Activated CD4-positive, alpha-beta memory T cell treated with anti-CD3 and anti-CD28 coated beads for 36 hours (primary cell): ENCODE results near the gene GTPBP10. TPM values are rescaled to one million over a fixed set of nuclear protein-coding genes. Genes with fewer than 3 reads are reported as not detected.

Experiments used
- CTCF ChIA-PET: fragments of 350-600 bp; sonication (Branson Sonifier 250); formaldehyde crosslinking; loops from one replicate; lab custom pipeline; 2021; ENCODE audit warnings: antibody characterized with exemption, inconsistent platforms; lab: Charles Lee
- POLR2A ChIA-PET: fragments of 350-600 bp; sonication (Branson Sonifier 250); formaldehyde crosslinking; loops from one replicate; lab custom pipeline; 2021; ENCODE audit warnings: antibody characterized with exemption; lab: Charles Lee
- DNase-seq: peaks from one replicate; pipeline ENCODE4 v3.0.0-alpha.2; 2020
- H3K27ac Mint-ChIP-seq: one replicate; pipeline ENCODE4 v1.8.0; 2021; ENCODE audit warnings: mixed read lengths
- H3K27me3 Mint-ChIP-seq: one replicate; pipeline ENCODE4 v1.8.0; 2021; ENCODE audit warnings: mixed read lengths
- H3K36me3 Mint-ChIP-seq: one replicate; pipeline ENCODE4 v1.8.0; 2021; ENCODE audit warnings: mixed read lengths
- H3K4me1 Mint-ChIP-seq: one replicate; pipeline ENCODE4 v1.8.0; 2021; ENCODE audit warnings: low read depth, mixed read lengths
- H3K4me3 Mint-ChIP-seq: one replicate; pipeline ENCODE4 v1.8.0; 2021; ENCODE audit warnings: mild to moderate bottlenecking, mixed read lengths
- H3K9me3 Mint-ChIP-seq: one replicate; pipeline ENCODE4 v1.8.0; 2021; ENCODE audit warnings: mixed read lengths
- intact Hi-C: fragments of 100-400 bp; cut with micrococcal nuclease; formaldehyde crosslinking; loops from one replicate; pipeline ENCODE4 v1.15.1; 2023
- total RNA-seq, 2 experiments: library from RNA; stranded (reverse); gene quantifications; one replicate each; pipeline ENCODE4 v1.2.3, GENCODE V29; 2021

The GTPBP10 gene
- total RNA-seq, 2 experiments from 2014 or later = 32.9 to 33.2 TPM

GRCh38 chr7:90408142-90408541 lies 61.6 kb downstream of the GTPBP10 start:
- CTCF ChIA-PET = no interaction called here
- H3K27me3 Mint-ChIP-seq = no peaks in the 10 kb centered on the region
- H3K4me1 Mint-ChIP-seq = peaks cover 8% of the 10 kb centered on the region
- no peak overlapping the region for H3K4me3 Mint-ChIP-seq
- no peaks in the 10 kb centered on the region for H3K9me3 Mint-ChIP-seq
- peaks cover 9% of the 10 kb centered on the region for H3K36me3 Mint-ChIP-seq
- intact Hi-C loops = no loop called here
- DNase-seq = no peak
- H3K27ac Mint-ChIP-seq = no peak overlapping the region
- POLR2A ChIA-PET = no interaction called here

DNA sequence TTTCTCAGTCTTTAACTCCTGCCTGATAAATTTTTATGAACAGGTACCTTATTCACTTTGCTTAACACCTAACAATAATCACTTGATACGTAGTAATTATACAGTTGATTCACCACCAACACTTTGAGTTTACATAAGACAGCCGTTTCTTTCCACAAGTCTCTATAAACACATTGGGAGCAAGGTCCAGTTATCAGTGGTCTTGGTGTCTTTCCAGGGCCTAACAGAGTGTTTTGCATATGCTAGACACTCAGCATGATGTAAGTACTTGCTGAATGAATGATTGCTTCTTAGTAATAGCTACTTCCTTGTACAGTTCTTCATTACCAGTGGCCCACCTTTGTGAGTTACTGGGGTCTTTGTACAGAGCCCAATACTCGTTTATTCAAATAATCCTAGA lies 63.2 kb downstream of the GTPBP10 start:
- POLR2A ChIA-PET = no interaction called here
- H3K27ac Mint-ChIP-seq = no peak overlapping the region
- no peaks in the 10 kb centered on the region for H3K9me3 Mint-ChIP-seq
- no peaks in the 10 kb centered on the region for H3K27me3 Mint-ChIP-seq
- H3K4me1 Mint-ChIP-seq = peaks cover 4% of the 10 kb centered on the region
- intact Hi-C loops = loop anchor here (5.0 kb wide), 1 partner anchor 97 kb away; no protein-coding TSS in a partner anchor
- no peak for DNase-seq
- no peak overlapping the region for H3K4me3 Mint-ChIP-seq
- CTCF ChIA-PET = interaction anchor here (0.8 to 0.9 kb wide), 2 partner anchors 11 to 255 kb away, joined by 3 read pairs; partner anchors contain the start of gene STEAP1
- H3K36me3 Mint-ChIP-seq = peaks cover 12% of the 10 kb centered on the region

GRCh38 chr7:90411510-90411909 lies 65.0 kb downstream of the GTPBP10 start:
- Mint-ChIP-seq H3K36me3 (peaks cover 12% of the 10 kb centered on the region), H3K27me3 (no peaks in the 10 kb centered on the region), H3K4me3 (no peak overlapping the region), H3K9me3 (no peaks in the 10 kb centered on the region), H3K27ac (no peak overlapping the region), H3K4me1 (no peaks in the 10 kb centered on the region)
- POLR2A ChIA-PET = no interaction called here
- CTCF ChIA-PET = interaction anchor here (1.2 kb wide), 1 partner anchor 99 kb away, joined by 7 read pairs; no protein-coding TSS in a partner anchor
- intact Hi-C loops = loop anchor here (5.0 kb wide), 1 partner anchor 99 kb away; no protein-coding TSS in a partner anchor
- no peak for DNase-seq

DNA sequence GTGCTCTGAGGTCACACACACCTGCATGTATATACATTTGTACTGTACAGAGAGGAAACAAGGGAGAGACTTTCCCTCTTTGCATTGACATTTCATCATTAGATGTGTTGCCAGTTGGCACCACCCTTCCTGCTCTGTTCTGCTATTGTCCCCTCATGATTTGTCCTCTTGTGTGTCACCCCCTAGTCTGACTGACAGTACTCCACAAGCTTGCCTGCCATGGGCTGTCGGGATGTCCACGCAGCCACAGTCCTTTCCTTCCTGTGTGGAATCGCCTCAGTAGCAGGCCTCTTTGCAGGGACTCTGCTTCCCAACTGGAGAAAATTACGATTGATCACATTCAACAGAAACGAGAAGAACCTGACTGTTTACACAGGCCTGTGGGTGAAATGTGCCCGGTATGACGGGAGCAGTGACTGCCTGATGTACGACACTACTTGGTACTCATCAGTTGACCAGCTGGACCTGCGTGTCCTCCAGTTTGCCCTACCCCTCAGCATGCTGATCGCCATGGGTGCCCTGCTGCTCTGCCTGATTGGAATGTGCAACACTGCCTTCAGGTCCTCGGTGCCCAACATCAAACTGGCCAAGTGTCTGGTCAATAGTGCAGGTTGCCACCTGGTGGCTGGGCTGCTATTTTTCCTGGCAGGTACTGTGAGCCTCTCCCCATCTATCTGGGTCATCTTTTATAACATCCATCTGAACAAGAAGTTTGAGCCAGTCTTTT lies 66.1 kb downstream of the GTPBP10 start:
- Mint-ChIP-seq H3K36me3 (peaks cover 10% of the 10 kb centered on the region), H3K27ac (no peak overlapping the region), H3K9me3 (no peaks in the 10 kb centered on the region), H3K4me1 (no peaks in the 10 kb centered on the region), H3K27me3 (no peaks in the 10 kb centered on the region), H3K4me3 (no peak overlapping the region)
- peak; percentile 44 for DNase-seq
- intact Hi-C loops = loop anchor here (5.0 kb wide), 1 partner anchor 100 kb away; no protein-coding TSS in a partner anchor
- ChIA-PET CTCF (no interaction called here), POLR2A (no interaction called here)

DNA sequence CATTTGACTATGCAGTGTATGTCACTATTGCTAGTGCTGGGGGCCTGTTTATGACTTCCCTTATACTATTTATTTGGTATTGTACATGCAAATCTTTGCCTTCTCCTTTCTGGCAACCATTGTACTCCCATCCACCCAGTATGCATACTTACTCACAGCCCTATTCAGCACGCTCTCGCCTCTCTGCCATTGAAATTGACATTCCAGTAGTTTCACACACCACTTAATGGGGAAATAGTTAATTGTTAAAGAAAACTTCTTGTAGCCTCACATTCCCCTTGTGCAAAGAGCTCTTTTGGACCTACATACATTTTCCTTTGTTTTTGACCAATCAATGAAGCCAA lies 66.6 kb downstream of the GTPBP10 start:
- ChIA-PET CTCF (no interaction called here), POLR2A (no interaction called here)
- Mint-ChIP-seq H3K9me3 (no peaks in the 10 kb centered on the region), H3K27me3 (no peaks in the 10 kb centered on the region), H3K36me3 (peaks cover 7% of the 10 kb centered on the region), H3K4me3 (no peak overlapping the region), H3K4me1 (no peaks in the 10 kb centered on the region), H3K27ac (no peak overlapping the region)
- no peak for DNase-seq
- intact Hi-C loops = loop anchor here (5.0 kb wide), 1 partner anchor 101 kb away; no protein-coding TSS in a partner anchor

DNA sequence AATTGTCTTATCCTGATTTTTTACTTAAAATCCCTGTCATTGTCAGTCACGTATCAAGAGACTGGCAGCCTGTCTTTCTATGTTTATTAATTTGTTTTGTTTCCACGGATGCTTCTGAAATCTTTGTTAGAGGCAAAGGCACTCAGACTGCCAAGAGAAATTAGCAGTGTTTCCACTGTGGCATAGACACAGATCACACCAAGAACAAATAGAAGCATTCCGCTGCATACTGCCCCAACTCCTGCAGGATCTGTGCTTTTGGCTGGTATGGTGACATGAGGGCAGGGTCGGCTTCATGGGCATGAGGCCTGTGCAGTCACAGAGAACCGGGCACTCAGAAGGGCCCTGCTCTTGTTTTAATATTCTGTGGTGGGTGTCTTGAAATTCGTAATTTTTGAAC lies 75.1 kb downstream of the GTPBP10 start:
- CTCF ChIA-PET = interaction anchor here (1.1 to 1.4 kb wide), 2 partner anchors 109 to 267 kb away, joined by 3 to 4 read pairs; partner anchors contain the start of gene STEAP1

GRCh38 chr7:90424720-90425119 lies 78.2 kb downstream of the GTPBP10 start:
- Mint-ChIP-seq H3K27ac (peak overlapping the region; percentile 48), H3K4me3 (no peak overlapping the region), H3K4me1 (peaks cover 15% of the 10 kb centered on the region), H3K36me3 (no peaks in the 10 kb centered on the region), H3K9me3 (no peaks in the 10 kb centered on the region), H3K27me3 (no peaks in the 10 kb centered on the region)
- intact Hi-C loops = loop anchor here (1.0 to 5.0 kb wide), 4 partner anchors 21 to 189 kb away; partner anchors contain the start of genes CFAP69, CLDN12 and GTPBP10
- DNase-seq = no peak
- POLR2A ChIA-PET = interaction anchor here (1.3 kb wide), 1 partner anchor 21 kb away, joined by 6 read pairs; the partner anchor contains the start of gene CLDN12
- CTCF ChIA-PET = interaction anchor here (7.1 kb wide), 1 partner anchor 271 kb away, joined by 101 read pairs; the partner anchor contains the start of gene STEAP1

More for the DNA sequence above, 75.1 kb downstream of the GTPBP10 start:
- intact Hi-C loops = no loop called here
- POLR2A ChIA-PET = no interaction called here
- Mint-ChIP-seq H3K27ac (no peak overlapping the region), H3K4me3 (no peak overlapping the region), H3K36me3 (no peaks in the 10 kb centered on the region), H3K27me3 (no peaks in the 10 kb centered on the region), H3K9me3 (no peaks in the 10 kb centered on the region), H3K4me1 (peaks cover 15% of the 10 kb centered on the region)
- no peak for DNase-seq

- Mint-ChIP-seq H3K4me3 (no peak overlapping the region), H3K4me1 (peaks cover 15% of the 10 kb centered on the region), H3K27ac (no peak overlapping the region), H3K36me3 (no peaks in the 10 kb centered on the region), H3K9me3 (no peaks in the 10 kb centered on the region), H3K27me3 (no peaks in the 10 kb centered on the region)
- intact Hi-C loops = loop anchor here (1.0 to 5.0 kb wide), 4 partner anchors 22 to 188 kb away; partner anchors contain the start of genes CFAP69, CLDN12 and GTPBP10
- no peak for DNase-seq
- CTCF ChIA-PET = interaction anchor here (7.1 kb wide), 1 partner anchor 272 kb away, joined by 101 read pairs; the partner anchor contains the start of gene STEAP1
- POLR2A ChIA-PET = interaction anchor here (1.3 kb wide), 1 partner anchor 22 kb away, joined by 6 read pairs; the partner anchor contains the start of gene CLDN12
These were observed 78.9 kb downstream of the GTPBP10 start for GRCh38 chr7:90425376-90425775.

- intact Hi-C loops = no loop called here
- ChIA-PET POLR2A (no interaction called here), CTCF (interaction anchor here (1.3 to 7.1 kb wide), 2 partner anchors 25 to 278 kb away, joined by 4 to 101 read pairs; partner anchors contain the start of gene STEAP1)
- Mint-ChIP-seq H3K4me1 (peaks cover under 1% of the 10 kb centered on the region), H3K27me3 (peaks cover 3% of the 10 kb centered on the region), H3K27ac (no peak overlapping the region), H3K4me3 (no peak overlapping the region), H3K9me3 (peaks cover 9% of the 10 kb centered on the region), H3K36me3 (no peaks in the 10 kb centered on the region)
- DNase-seq = no peak
These were observed 84.3 kb downstream of the GTPBP10 start for GRCh38 chr7:90430614-90431460.

GRCh38 chr7:90432752-90433151 lies 86.2 kb downstream of the GTPBP10 start:
- intact Hi-C loops = no loop called here
- Mint-ChIP-seq H3K27ac (no peak overlapping the region), H3K4me1 (no peaks in the 10 kb centered on the region), H3K36me3 (no peaks in the 10 kb centered on the region), H3K27me3 (peaks cover 3% of the 10 kb centered on the region), H3K4me3 (no peak overlapping the region), H3K9me3 (peaks cover 13% of the 10 kb centered on the region)
- CTCF ChIA-PET = interaction anchor here (0.7 to 1.0 kb wide), 2 partner anchors 120 to 280 kb away, joined by 3 to 4 read pairs; no protein-coding TSS in a partner anchor
- DNase-seq = no peak
- POLR2A ChIA-PET = no interaction called here

DNA sequence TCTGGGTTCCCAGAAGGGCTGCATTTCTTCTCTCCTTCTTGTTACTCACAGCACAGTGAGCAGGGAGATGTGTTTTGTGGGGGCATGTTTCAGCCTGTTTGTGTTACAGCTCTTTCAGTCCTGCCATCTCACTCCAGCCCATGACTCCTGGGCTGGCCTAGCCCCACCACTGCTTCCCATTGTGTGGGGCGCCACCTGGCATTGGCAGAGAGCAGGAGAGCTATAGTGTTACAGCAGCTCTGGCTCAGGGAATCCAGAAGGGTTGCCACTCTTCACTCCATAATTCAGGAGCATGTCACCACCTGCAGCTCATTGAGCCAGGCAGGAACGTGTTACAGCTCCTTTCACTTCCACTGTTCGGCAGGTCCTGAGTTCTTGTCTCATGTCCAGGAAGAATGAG lies 86.7 kb downstream of the GTPBP10 start:
- intact Hi-C loops = no loop called here
- Mint-ChIP-seq H3K36me3 (no peaks in the 10 kb centered on the region), H3K27me3 (peaks cover 3% of the 10 kb centered on the region)

More for the DNA sequence above, 86.7 kb downstream of the GTPBP10 start:
- no peaks in the 10 kb centered on the region for H3K4me1 Mint-ChIP-seq
- no peak overlapping the region for H3K27ac Mint-ChIP-seq
- ChIA-PET CTCF (interaction anchor here (0.7 kb wide), 1 partner anchor 280 kb away, joined by 4 read pairs; no protein-coding TSS in a partner anchor), POLR2A (no interaction called here)
- no peak for DNase-seq
- no peak overlapping the region for H3K4me3 Mint-ChIP-seq
- peaks cover 13% of the 10 kb centered on the region for H3K9me3 Mint-ChIP-seq
